Ovary (tissue), 9 donors: Measurements from ENCODE around the gene CDC42BPB. TPM values are rescaled to one million over a fixed set of nuclear protein-coding genes. Genes with fewer than 3 reads are reported as not detected.

Source experiments
- DNase-seq, 5 donors: peaks; one replicate each; pipeline ENCODE4 v3.0.0-alpha.2; 2019 to 2020
- H3K27ac ChIP-seq, 2 donors: fragments of 200-600 bp; one replicate each; pipeline versions ENCODE4 v1.5.1 to v1.8.0; 2019 to 2022
- H3K27me3 ChIP-seq: fragments of 200-600 bp; one replicate; pipeline ENCODE4 v1.8.0; 2022
- H3K36me3 ChIP-seq: fragments of 200-600 bp; sonication (generic); one replicate; pipeline ENCODE4 v1.5.1; 2019
- H3K4me1 ChIP-seq: one replicate; pipeline ENCODE4 v1.8.1; 2013; ENCODE audit warnings: mild to moderate bottlenecking, moderate library complexity; ENCODE audit not compliant: insufficient read depth
- H3K4me3 ChIP-seq: fragments of 200-600 bp; sonication (generic); one replicate; pipeline ENCODE4 v1.5.1; 2017
- H3K9me3 ChIP-seq, 2 donors: fragments of 200-600 bp in 1 of 2; sonication (generic) in 1 of 2; one replicate each; pipeline versions ENCODE4 v1.5.1 to v1.8.1; 2013 to 2019; ENCODE audit warnings: mild to moderate bottlenecking in 1 of 2, moderate library complexity in 1 of 2
- EP300 ChIP-seq: sonication (generic); formaldehyde crosslinking; IDR thresholded peaks from one replicate; pipeline ENCODE4 v1.6.1; 2017; ENCODE audit warnings: antibody characterized with exemption
- POLR2A ChIP-seq: fragments of 450-650 bp; IDR thresholded peaks from one replicate; pipeline ENCODE4 v1.6.1; 2017; ENCODE audit warnings: antibody characterized with exemption, mild to moderate bottlenecking, moderate library complexity
- WGBS, 3 donors: extraction: QIAGEN DNeasy Blood & Tissue Kit in 1 of 3; methylation state at CpG; one replicate each; pipeline versions ENCODE4 v1.1.5 to v1.1.7; 2013 to 2017; 5-methylcytosine and 5-hydroxymethylcytosine counted together
- intact Hi-C, 4 donors: fragments of 100-400 bp; cut with DNase I; formaldehyde crosslinking; loops; one replicate each; pipeline versions ENCODE4 v1.11.0 to v1.15.1; 2022 to 2023
- polyA plus RNA-seq, 2 donors: library from polyadenylated mRNA; stranded (reverse); fragments of 200-250 nt in 1 of 2; fragments of 350-450 nt in 1 of 2; fragmentation: Illumina TruSeq in 1 of 2; extraction: RNeasy Lipid Tissue Mini Kit (QIAGEN cat#74804) in 1 of 2; gene quantifications; one replicate each; pipeline ENCODE4 v1.2.3, GENCODE V29; 2013 to 2014
- total RNA-seq, 7 donors: library from RNA; depleted of rRNA in 2 of 7; stranded (reverse); fragments of >200 nt in 2 of 7; fragmentation: NEBNext Ultra II Directional in 3 of 7; extraction: Animal tissue kit (Norgen Biotek cat#: 25700) in 3 of 7; gene quantifications; one replicate each; pipeline versions ENCODE4 v1.1.0 to v1.2.4, GENCODE V29; 2016 to 2023
- TF ChIP-seq, protein P1 (sequence below), 3 donors: fragments of 450-650 bp in 2 of 3; fragments of 200-600 bp in 1 of 3; IDR thresholded peaks; one replicate each; pipeline versions ENCODE4 v1.5.1 to v1.8.0; 2016 to 2022; ENCODE audit warnings: antibody characterized with exemption in 3 of 3, mild to moderate bottlenecking in 1 of 3
- donor health status: DM: no; HTN: no; CAD: no; lungs with moderate emphysema.
- donor health status: DM: no; HTN: no; CAD: no.
- donor health status: Bipolar disorder and iron deficiency.
- donor health status: DM: yes; HTN: yes; CAD: no.
- donor health status: DM: no; HTN: no; CAD: no.
- donor health status: DM: yes; HTN: yes; CAD: no.

The CDC42BPB gene
- total and polyA plus RNA-seq, 9 donors: 50.0 to 103 (median 75.1) TPM

DNA sequence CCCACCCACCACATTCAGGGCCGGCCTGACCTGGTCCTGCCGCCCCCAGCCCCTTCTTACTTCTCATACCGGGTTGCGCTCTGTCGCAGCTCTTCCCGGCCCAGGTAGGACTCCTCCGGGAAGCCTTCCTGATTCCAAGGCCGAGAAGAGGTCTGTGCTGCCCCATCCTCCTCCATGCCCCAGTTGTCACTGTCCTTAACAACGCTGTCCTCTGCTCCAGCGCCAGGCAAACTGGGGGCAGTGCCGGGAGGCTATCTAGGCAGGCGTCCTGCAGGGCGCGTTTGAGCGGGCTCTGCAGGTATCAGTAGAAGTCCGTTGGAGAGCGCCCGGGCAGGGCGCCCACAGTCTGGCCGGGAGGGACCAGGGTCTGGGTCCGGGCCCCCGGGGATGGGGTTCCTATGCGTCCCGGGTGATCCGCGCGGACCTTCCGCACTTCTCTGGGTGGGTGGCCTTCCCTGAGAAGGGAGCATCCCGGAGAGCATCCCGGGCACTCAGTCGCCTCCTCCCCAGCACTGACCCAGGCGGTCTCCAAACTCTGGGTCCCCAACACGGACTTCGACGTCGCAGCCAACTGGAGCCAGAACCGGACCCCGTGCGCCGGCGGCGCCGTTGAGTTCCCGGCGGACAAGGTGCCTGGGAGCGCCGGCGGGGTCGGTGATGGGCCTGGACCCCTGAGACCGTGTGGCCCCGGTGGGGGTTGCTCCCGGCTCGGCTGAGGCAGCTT is 134.0 kb downstream of the CDC42BPB start:
- Histone ChIP-seq H3K27me3 (no peaks in the 10 kb centered on the region), H3K4me1 (peaks cover 3% of the 10 kb centered on the region), H3K27ac (no peak overlapping the region), H3K9me3 (no peaks in the 10 kb centered on the region), H3K4me3 (no peak overlapping the region), H3K36me3 (no peaks in the 10 kb centered on the region)
- DNase-seq: no peak
- WGBS, 3 donors: 3% methylated on average over 42 to 53 of the region's 53 CpGs
- TF ChIP-seq, protein P1, sequence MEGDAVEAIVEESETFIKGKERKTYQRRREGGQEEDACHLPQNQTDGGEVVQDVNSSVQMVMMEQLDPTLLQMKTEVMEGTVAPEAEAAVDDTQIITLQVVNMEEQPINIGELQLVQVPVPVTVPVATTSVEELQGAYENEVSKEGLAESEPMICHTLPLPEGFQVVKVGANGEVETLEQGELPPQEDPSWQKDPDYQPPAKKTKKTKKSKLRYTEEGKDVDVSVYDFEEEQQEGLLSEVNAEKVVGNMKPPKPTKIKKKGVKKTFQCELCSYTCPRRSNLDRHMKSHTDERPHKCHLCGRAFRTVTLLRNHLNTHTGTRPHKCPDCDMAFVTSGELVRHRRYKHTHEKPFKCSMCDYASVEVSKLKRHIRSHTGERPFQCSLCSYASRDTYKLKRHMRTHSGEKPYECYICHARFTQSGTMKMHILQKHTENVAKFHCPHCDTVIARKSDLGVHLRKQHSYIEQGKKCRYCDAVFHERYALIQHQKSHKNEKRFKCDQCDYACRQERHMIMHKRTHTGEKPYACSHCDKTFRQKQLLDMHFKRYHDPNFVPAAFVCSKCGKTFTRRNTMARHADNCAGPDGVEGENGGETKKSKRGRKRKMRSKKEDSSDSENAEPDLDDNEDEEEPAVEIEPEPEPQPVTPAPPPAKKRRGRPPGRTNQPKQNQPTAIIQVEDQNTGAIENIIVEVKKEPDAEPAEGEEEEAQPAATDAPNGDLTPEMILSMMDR (IDR thresholded peaks at IDR 0.05): no peak
- TF ChIP-seq POLR2A (no peak), EP300 (no peak)
- intact Hi-C loops: loop anchor here in 2 of 4 donors (10.0 kb wide), 2 partner anchors 229 to 399 kb away; no protein-coding TSS in a partner anchor

DNA sequence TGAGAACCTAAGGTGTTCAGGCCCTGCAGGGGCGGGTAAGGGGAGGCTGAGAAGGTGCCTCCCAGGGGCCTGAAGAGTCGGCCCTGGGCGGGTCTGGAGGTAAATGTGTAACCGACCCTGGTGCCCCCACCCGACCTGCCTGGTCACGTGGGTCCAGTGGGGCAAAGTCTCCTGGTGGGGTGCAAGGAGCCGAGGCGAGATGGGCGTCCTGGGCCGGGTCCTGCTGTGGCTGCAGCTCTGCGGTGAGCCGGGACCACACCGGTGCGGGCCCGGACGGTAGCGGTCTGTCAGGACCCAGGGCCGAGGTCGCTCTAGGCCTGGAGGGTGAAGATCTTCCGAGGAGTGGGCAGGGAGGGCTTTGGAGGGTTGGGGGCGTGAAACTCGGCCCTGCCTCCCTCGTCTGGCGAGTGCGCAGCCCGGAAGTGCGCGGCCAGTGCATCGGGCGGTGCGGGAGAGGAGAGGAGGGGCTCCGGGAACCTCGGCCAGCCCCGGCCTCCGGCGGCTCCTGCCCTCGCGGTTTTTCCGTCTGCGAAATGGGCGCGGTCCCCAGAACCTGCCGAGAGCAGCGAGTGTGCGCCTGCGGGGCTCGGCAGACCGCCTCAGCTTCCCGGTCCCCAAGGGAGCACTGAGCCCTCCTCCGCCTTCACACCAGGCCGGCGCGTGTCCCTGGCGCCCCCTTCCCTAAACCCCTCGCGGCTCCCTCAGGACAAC is 134.7 kb downstream of the CDC42BPB start, which contains the start of gene AMN:
Gene AMN, plus strand, starts transcription at position 174 of the 711 bp plus-strand sequence. Its CDS starts 26 bp downstream, at position 200.
- Histone ChIP-seq H3K9me3 (no peaks in the 10 kb centered on the region), H3K4me1 (peaks cover 3% of the 10 kb centered on the region), H3K27me3 (no peaks in the 10 kb centered on the region), H3K27ac (no peak within 1 kb of the TSS), H3K4me3 (no peak within 1 kb of the TSS), H3K36me3 (no peaks in the 10 kb centered on the region)
- DNase-seq: no peak
- WGBS, 3 donors: 10% methylated on average over 54 to 56 of the region's 56 CpGs
- intact Hi-C loops: loop anchor here in 2 of 4 donors (10.0 kb wide), 2 partner anchors 228 to 398 kb away; no protein-coding TSS in a partner anchor
- TF ChIP-seq EP300 (no peak), POLR2A (no peak)
- TF ChIP-seq, protein P1 (IDR thresholded peaks at IDR 0.05): no peak

DNA sequence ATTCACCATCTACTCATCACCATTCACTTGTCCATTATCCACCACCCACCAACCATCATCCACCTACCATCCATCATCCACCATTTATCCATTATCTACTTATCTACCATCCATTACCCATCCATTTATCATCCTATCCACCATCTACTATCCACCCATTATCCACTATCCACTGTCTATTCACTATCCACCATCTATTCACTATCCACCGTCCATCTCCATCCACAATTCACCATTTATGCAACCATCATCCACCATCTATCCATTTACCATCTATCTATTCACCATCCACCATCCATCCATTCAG is 136.4 kb downstream of the CDC42BPB start:
- Histone ChIP-seq H3K9me3 (no peaks in the 10 kb centered on the region), H3K4me1 (peaks cover 3% of the 10 kb centered on the region), H3K27me3 (no peaks in the 10 kb centered on the region), H3K27ac (no peak overlapping the region), H3K4me3 (no peak overlapping the region), H3K36me3 (no peaks in the 10 kb centered on the region)
- no peak for DNase-seq
- TF ChIP-seq, protein P1 (IDR thresholded peaks at IDR 0.05): no peak
- TF ChIP-seq EP300: no peak
- no peak for TF ChIP-seq POLR2A
- intact Hi-C loops: loop anchor here in 2 of 4 donors (10.0 kb wide), 2 partner anchors 226 to 396 kb away; no protein-coding TSS in a partner anchor
- 96 to 98% (median 98%) methylated on average over 1 of the region's 1 CpG for WGBS, 3 donors

DNA sequence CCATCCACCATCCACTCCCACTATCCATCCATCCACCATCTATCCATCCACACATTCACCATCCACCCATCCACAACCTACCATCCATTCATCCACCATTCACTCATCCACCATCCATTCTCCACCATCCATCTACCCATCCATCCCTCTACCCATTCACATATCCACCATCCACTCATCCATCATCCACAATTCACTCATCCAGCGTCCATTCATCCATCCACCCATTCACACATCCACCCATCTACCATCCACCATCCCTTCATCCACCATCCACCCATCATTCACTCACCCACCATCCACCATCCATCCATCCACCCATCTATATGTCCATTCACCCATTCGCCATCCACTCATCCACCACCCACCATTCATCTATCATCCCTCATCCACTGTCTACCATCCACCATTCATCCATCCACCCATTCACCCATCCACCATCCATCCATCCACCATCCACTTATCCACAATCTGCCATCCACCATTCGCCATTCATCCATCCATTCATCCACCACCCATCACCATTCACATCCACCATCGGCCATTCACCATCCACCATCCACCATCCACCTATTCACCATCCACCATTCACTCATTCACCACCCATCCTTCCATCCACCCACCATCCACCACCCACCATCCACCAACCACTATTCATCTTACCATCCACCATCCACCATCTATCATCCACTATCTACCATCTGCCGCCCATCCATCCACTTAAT is 136.9 kb downstream of the CDC42BPB start:
- TF ChIP-seq POLR2A: no peak
- TF ChIP-seq EP300: no peak
- TF ChIP-seq, protein P1 (IDR thresholded peaks at IDR 0.05): no peak
- H3K4me3 ChIP-seq: no peak overlapping the region
- 94 to 95% (median 94%) methylated on average over 5 of the region's 5 CpGs for WGBS, 3 donors
- H3K36me3 ChIP-seq: no peaks in the 10 kb centered on the region
- H3K27ac ChIP-seq: no peak overlapping the region
- H3K27me3 ChIP-seq: no peaks in the 10 kb centered on the region
- intact Hi-C loops: loop anchor here in 2 of 4 donors (10.0 kb wide), 2 partner anchors 226 to 396 kb away; no protein-coding TSS in a partner anchor
- H3K9me3 ChIP-seq: no peaks in the 10 kb centered on the region
- peaks cover 3% of the 10 kb centered on the region for H3K4me1 ChIP-seq
- DNase-seq: no peak
